Neural cell (in vitro differentiated cells): ENCODE results near the gene PFKP. TPM values are rescaled to one million over a fixed set of nuclear protein-coding genes. Genes with fewer than 3 reads are reported as not detected.

ENCODE experiments used
- H2AFZ ChIP-seq: fragments of 200-600, 300-800 bp; sonication (generic), shearing (Covaris generic); 2 replicates; pipeline ENCODE4 v1.6.0; 2014; ENCODE audit warnings: low read depth, mild to moderate bottlenecking, antibody characterized with exemption, low read length, moderate library complexity
- H3F3A ChIP-seq: fragments of 200-600 bp; shearing (Covaris generic); 2 replicates; pipeline ENCODE4 v1.6.1; 2016; ENCODE audit warnings: mild to moderate bottlenecking, moderate library complexity, mixed read lengths, antibody characterized with exemption, low read length; ENCODE audit not compliant: insufficient read depth, poor library complexity, severe bottlenecking
- H3K27ac ChIP-seq: fragments of 200-600, 300-800 bp; sonication (generic), shearing (Covaris generic); 2 replicates; pipeline ENCODE4 v1.5.1; 2014; ENCODE audit warnings: mild to moderate bottlenecking, low read length, moderate library complexity
- H3K27me3 ChIP-seq: fragments of 300-800, 200-600 bp; sonication (generic), shearing (Covaris generic); 2 replicates; pipeline ENCODE4 v1.6.0; 2014; ENCODE audit warnings: mild to moderate bottlenecking, low read depth, low read length, moderate library complexity; ENCODE audit not compliant: insufficient read depth
- H3K36me3 ChIP-seq: fragments of 300-800, 200-600 bp; sonication (generic), shearing (Covaris generic); 2 replicates; pipeline ENCODE4 v1.5.1; 2014; ENCODE audit warnings: mild to moderate bottlenecking, antibody characterized with exemption, low read length, moderate library complexity; ENCODE audit not compliant: insufficient read depth
- H3K4me2 ChIP-seq: fragments of 300-800, 200-600 bp; sonication (generic), shearing (Covaris generic); 2 replicates; pipeline ENCODE4 v1.6.0; 2014; ENCODE audit warnings: mild to moderate bottlenecking, low read length
- H3K4me3 ChIP-seq: fragments of 300-800, 200-600 bp; sonication (generic), shearing (Covaris generic); 2 replicates; pipeline ENCODE4 v1.5.1; 2014; ENCODE audit warnings: mild to moderate bottlenecking, low read length, moderate library complexity
- H3K79me2 ChIP-seq: fragments of 200-600 bp; shearing (Covaris generic); replicated peaks from 2 replicates; pipeline ENCODE4 v1.6.0; 2014; ENCODE audit warnings: mild to moderate bottlenecking, low read length, moderate library complexity; ENCODE audit not compliant: insufficient read depth
- H3K9ac ChIP-seq: fragments of 300-800, 200-600 bp; sonication (generic), shearing (Covaris generic); 2 replicates; pipeline ENCODE4 v1.6.1; 2016; ENCODE audit warnings: mild to moderate bottlenecking, low read length, mixed read lengths
- H3K9me2 ChIP-seq: fragments of 200-600 bp; shearing (Covaris generic); 2 replicates; pipeline ENCODE4 v1.6.1; 2016; ENCODE audit warnings: mild to moderate bottlenecking, low read length, mixed read lengths; ENCODE audit not compliant: insufficient read depth
- H3K9me3 ChIP-seq: fragments of 200-600, 300-800 bp; sonication (generic), shearing (Covaris generic); 2 replicates; pipeline ENCODE4 v1.6.1; 2016; ENCODE audit warnings: mild to moderate bottlenecking, mixed run types, low read length, moderate library complexity, mixed read lengths
- H4K20me1 ChIP-seq: fragments of 200-600 bp; shearing (Covaris generic); 2 replicates; pipeline ENCODE4 v1.6.1; 2016; ENCODE audit warnings: mild to moderate bottlenecking, mixed run types; ENCODE audit not compliant: insufficient read depth
- CTCF ChIP-seq: fragments of 450-650 bp; IDR thresholded peaks from 2 replicates; pipeline ENCODE4 v1.5.1; 2014; ENCODE audit warnings: antibody characterized with exemption, mild to moderate bottlenecking, moderate library complexity; ENCODE audit not compliant: poor library complexity, severe bottlenecking
- EP300 ChIP-seq: fragments of 450-650 bp; conservative IDR thresholded peaks from 2 replicates; pipeline ENCODE4 v1.6.1; 2014; ENCODE audit warnings: antibody characterized with exemption, mild to moderate bottlenecking, moderate library complexity; ENCODE audit not compliant: poor library complexity, severe bottlenecking
- EZH2 ChIP-seq: fragments of 200-600, 300-800 bp; shearing (Covaris generic), sonication (generic); IDR thresholded peaks from 2 replicates; pipeline ENCODE4 v1.6.1; 2014; ENCODE audit warnings: antibody characterized with exemption, low read length, borderline replicate concordance, mild to moderate bottlenecking; ENCODE audit not compliant: insufficient read depth, poor library complexity, severe bottlenecking
- MXI1 ChIP-seq: fragments of 450-650 bp; conservative IDR thresholded peaks from 2 replicates; pipeline ENCODE4 v1.6.1; 2014; ENCODE audit warnings: antibody characterized with exemption, mild to moderate bottlenecking; ENCODE audit not compliant: poor library complexity, severe bottlenecking
- POLR2AphosphoS5 ChIP-seq: IDR thresholded peaks from 2 replicates; pipeline ENCODE4 v1.6.1; 2012
- RAD21 ChIP-seq: fragments of 450-650 bp; conservative IDR thresholded peaks from 2 replicates; pipeline ENCODE4 v1.6.1; 2014; ENCODE audit warnings: antibody characterized with exemption, mild to moderate bottlenecking, moderate library complexity
- SMC3 ChIP-seq: fragments of 450-650 bp; conservative IDR thresholded peaks from 2 replicates; pipeline ENCODE4 v1.6.1; 2014; ENCODE audit warnings: antibody characterized with exemption, mild to moderate bottlenecking, moderate library complexity; ENCODE audit not compliant: poor library complexity
- TAF1 ChIP-seq: IDR thresholded peaks from 2 replicates; pipeline ENCODE4 v1.6.1; 2012; ENCODE audit warnings: low read depth
- polyA plus RNA-seq: library from polyadenylated mRNA; depleted of rRNA; stranded (reverse); fragments of >200 nt; gene quantifications from 2 replicates; pipeline ENCODE4 v1.2.3, GENCODE V29; 2014
- TF ChIP-seq, protein P1 (sequence below): IDR thresholded peaks from 2 replicates; pipeline ENCODE4 v1.6.1; 2012; ENCODE audit warnings: borderline replicate concordance

The PFKP gene
- polyA plus RNA-seq, 1 donor from 2014 or later: 27.9 TPM

- TF ChIP-seq TAF1 (no peak), POLR2AphosphoS5 (no peak), MXI1 (no peak)
- peaks cover 3% of the 10 kb centered on the region for H3K27me3 ChIP-seq
- H3K9ac ChIP-seq: no peak overlapping the region
- H3K79me2 ChIP-seq: no peaks in the 10 kb centered on the region
- no peak overlapping the region for H2AFZ ChIP-seq
- H3K4me3 ChIP-seq: no peak overlapping the region
- H3K27ac ChIP-seq: no peak overlapping the region
- H3K4me2 ChIP-seq: no peak overlapping the region
- H3K36me3 ChIP-seq: no peaks in the 10 kb centered on the region
- no peaks in the 10 kb centered on the region for H3K9me2 ChIP-seq
- no peaks in the 10 kb centered on the region for H3K9me3 ChIP-seq
- no peaks in the 10 kb centered on the region for H3F3A ChIP-seq
- H4K20me1 ChIP-seq: no peaks in the 10 kb centered on the region
These were observed 6.9 kb downstream of the PFKP start for GRCh38 chr10:3074145-3074665.

GRCh38 chr10:3074985-3075600, 7.7 kb downstream of the PFKP start:
- no peak overlapping the region for H3K9ac ChIP-seq
- H3K36me3 ChIP-seq: no peaks in the 10 kb centered on the region
- no peak overlapping the region for H3K27ac ChIP-seq
- H3K27me3 ChIP-seq: no peaks in the 10 kb centered on the region
- H3K4me3 ChIP-seq: no peak overlapping the region
- no peaks in the 10 kb centered on the region for H4K20me1 ChIP-seq
- no peaks in the 10 kb centered on the region for H3K79me2 ChIP-seq
- TF ChIP-seq TAF1: no peak
- no peak for TF ChIP-seq EP300
- TF ChIP-seq POLR2AphosphoS5: no peak
- no peak for TF ChIP-seq SMC3
- no peak for TF ChIP-seq RAD21
- TF ChIP-seq, protein P1, sequence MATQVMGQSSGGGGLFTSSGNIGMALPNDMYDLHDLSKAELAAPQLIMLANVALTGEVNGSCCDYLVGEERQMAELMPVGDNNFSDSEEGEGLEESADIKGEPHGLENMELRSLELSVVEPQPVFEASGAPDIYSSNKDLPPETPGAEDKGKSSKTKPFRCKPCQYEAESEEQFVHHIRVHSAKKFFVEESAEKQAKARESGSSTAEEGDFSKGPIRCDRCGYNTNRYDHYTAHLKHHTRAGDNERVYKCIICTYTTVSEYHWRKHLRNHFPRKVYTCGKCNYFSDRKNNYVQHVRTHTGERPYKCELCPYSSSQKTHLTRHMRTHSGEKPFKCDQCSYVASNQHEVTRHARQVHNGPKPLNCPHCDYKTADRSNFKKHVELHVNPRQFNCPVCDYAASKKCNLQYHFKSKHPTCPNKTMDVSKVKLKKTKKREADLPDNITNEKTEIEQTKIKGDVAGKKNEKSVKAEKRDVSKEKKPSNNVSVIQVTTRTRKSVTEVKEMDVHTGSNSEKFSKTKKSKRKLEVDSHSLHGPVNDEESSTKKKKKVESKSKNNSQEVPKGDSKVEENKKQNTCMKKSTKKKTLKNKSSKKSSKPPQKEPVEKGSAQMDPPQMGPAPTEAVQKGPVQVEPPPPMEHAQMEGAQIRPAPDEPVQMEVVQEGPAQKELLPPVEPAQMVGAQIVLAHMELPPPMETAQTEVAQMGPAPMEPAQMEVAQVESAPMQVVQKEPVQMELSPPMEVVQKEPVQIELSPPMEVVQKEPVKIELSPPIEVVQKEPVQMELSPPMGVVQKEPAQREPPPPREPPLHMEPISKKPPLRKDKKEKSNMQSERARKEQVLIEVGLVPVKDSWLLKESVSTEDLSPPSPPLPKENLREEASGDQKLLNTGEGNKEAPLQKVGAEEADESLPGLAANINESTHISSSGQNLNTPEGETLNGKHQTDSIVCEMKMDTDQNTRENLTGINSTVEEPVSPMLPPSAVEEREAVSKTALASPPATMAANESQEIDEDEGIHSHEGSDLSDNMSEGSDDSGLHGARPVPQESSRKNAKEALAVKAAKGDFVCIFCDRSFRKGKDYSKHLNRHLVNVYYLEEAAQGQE: no peak
- TF ChIP-seq MXI1: no peak
- no peak for TF ChIP-seq EZH2
- TF ChIP-seq CTCF: no peak
- H3K9me3 ChIP-seq: no peaks in the 10 kb centered on the region
- H3F3A ChIP-seq: no peaks in the 10 kb centered on the region
- H2AFZ ChIP-seq: no peak overlapping the region
- no peak overlapping the region for H3K4me2 ChIP-seq
- H3K9me2 ChIP-seq: no peaks in the 10 kb centered on the region
